Natural killer cell (primary cell): ENCODE results near the gene FOXO6. TPM values are rescaled to one million over a fixed set of nuclear protein-coding genes. Genes with fewer than 3 reads are reported as not detected.

Source experiments
- ATAC-seq, 3 donors: fragments of 150-1000 bp in 2 of 3; fragments of 200-7000 bp in 1 of 3; cut with Tn5 transposase; 1 replicate in 1 of 3; 2 replicates in 2 of 3; pipeline ENCODE4 v1.10.0; 2021; ENCODE audit warnings: mild to moderate bottlenecking in 2 of 3, moderate library complexity in 2 of 3
- DNase-seq, 2 donors: peaks; one replicate each; pipeline versions ENCODE4 v3.0.0 to v3.0.0-alpha.2; 2013 to 2021; ENCODE audit warnings: mixed read lengths in 1 of 2
- H3K27ac ChIP-seq: one replicate; pipeline ENCODE4 v1.5.1; 2013; ENCODE audit warnings: mild to moderate bottlenecking, low read length
- H3K27me3 ChIP-seq: one replicate; pipeline ENCODE4 v1.6.1; 2013; ENCODE audit warnings: low read length; ENCODE audit not compliant: control insufficient read depth, insufficient read depth
- H3K36me3 ChIP-seq: one replicate; pipeline ENCODE4 v1.6.1; 2013; ENCODE audit warnings: low read length; ENCODE audit not compliant: control insufficient read depth, insufficient read depth
- H3K4me1 ChIP-seq: one replicate; pipeline ENCODE4 v1.6.1; 2013; ENCODE audit warnings: low read length; ENCODE audit not compliant: control insufficient read depth, insufficient read depth
- H3K4me3 ChIP-seq: one replicate; pipeline ENCODE4 v1.5.1; 2013; ENCODE audit warnings: low read length
- H3K9me3 ChIP-seq: one replicate; pipeline ENCODE4 v1.6.1; 2013; ENCODE audit warnings: low read length; ENCODE audit not compliant: control insufficient read depth, insufficient read depth
- H3K27ac Mint-ChIP-seq, 2 donors: one replicate each; pipeline ENCODE4 v1.8.0; 2022; ENCODE audit warnings: mild to moderate bottlenecking in 2 of 2, mixed read lengths in 2 of 2, moderate library complexity in 1 of 2
- H3K27me3 Mint-ChIP-seq, 2 donors: one replicate each; pipeline ENCODE4 v1.8.0; 2022; ENCODE audit warnings: low read depth in 2 of 2, mixed read lengths in 2 of 2
- H3K36me3 Mint-ChIP-seq: one replicate; pipeline ENCODE4 v1.8.0; 2022; ENCODE audit warnings: mixed read lengths
- H3K4me1 Mint-ChIP-seq, 2 donors: one replicate each; pipeline ENCODE4 v1.8.0; 2022; ENCODE audit warnings: mixed read lengths in 2 of 2
- H3K4me3 Mint-ChIP-seq: one replicate; pipeline ENCODE4 v1.8.0; 2022; ENCODE audit warnings: mild to moderate bottlenecking, moderate library complexity, mixed read lengths
- H3K9me3 Mint-ChIP-seq, 2 donors: one replicate each; pipeline ENCODE4 v1.8.0; 2022; ENCODE audit warnings: mixed read lengths in 2 of 2
- WGBS: methylation state at CpG from one replicate; pipeline ENCODE4 v1.1.7; 2013; ENCODE audit warnings: missing lambda C conversion rate; ENCODE audit not compliant: insufficient coverage; 5-methylcytosine and 5-hydroxymethylcytosine counted together
- intact Hi-C: fragments of 100-400 bp; cut with micrococcal nuclease; formaldehyde crosslinking; loops from one replicate; pipeline ENCODE4 v1.14.2; 2022
- total RNA-seq, 4 donors: library from RNA; stranded (reverse); fragments of 120-200 nt in 1 of 4; gene quantifications; one replicate each; pipeline versions ENCODE4 v1.2.3 to v1.2.4, GENCODE V29; 2013 to 2022
- TF ChIP-seq, protein P1 (sequence below): fragments of 200-600 bp; IDR thresholded peaks from one replicate; pipeline ENCODE4 v1.8.0; 2022; ENCODE audit warnings: antibody characterized with exemption

The FOXO6 gene
- total RNA-seq, 3 donors from 2014 or later (not counting 1 experiment from before 2014, with no cell fraction given): 1.2 to 3.3 (median 1.7) TPM

DNA sequence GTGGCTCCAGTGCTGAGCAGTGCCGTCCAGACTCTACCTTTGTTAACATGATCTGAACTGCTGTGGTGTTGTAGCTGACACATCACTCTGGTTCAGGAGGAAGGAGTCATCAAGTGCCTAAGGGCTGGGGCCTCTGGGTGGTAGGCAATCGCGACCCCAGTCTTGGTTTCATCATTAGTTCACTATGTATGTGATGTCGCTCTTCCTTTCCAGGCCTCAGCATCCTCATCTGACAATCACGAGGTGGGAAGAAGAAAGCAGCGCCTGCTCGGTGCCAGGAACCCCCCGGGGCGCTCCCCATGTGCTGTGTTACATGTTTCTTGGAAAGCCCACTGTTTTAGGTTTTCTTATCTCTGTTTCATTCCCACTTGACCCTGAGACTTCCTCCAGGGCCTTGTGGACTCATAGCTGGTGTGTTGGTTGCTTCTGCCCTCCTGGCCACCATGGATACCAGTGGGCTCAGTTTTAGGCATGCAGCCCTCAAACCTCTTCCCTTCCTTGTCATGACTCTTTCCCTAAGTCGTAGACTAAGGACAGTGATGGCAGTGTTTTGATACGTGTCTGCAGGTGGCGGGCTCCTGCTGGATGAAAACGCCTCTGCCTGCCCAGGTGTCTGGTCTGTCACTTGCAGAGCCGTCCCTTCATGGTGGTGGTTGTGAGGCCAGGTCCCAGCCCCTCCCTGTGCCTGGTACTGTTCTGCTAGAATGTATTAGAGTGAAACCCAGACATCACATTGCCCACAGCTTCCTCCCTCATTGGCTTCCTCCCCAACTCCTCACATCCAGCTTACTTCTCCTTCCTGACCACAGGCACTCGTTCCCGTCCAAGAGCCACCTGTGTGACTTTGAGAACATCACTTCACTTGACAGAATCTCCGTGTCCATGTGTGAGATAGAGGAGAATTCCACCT is 17.2 kb upstream of the FOXO6 start:
- ATAC-seq: peak; percentile 43 to 76 (median 53)
- no peaks in the 10 kb centered on the region for H3K9me3 ChIP-seq
- Mint-ChIP-seq H3K9me3 (no peaks in the 10 kb centered on the region), H3K27ac (peak overlapping the region; percentile 39 to 86), H3K27me3 (peaks cover 16 to 23% of the 10 kb centered on the region in 2 donors), H3K4me1 (peaks cover 38 to 39% of the 10 kb centered on the region in 2 donors), H3K36me3 (peaks cover 6% of the 10 kb centered on the region), H3K4me3 (peak overlapping the region; percentile 78)
- no peaks in the 10 kb centered on the region for H3K27me3 ChIP-seq
- TF ChIP-seq, protein P1, sequence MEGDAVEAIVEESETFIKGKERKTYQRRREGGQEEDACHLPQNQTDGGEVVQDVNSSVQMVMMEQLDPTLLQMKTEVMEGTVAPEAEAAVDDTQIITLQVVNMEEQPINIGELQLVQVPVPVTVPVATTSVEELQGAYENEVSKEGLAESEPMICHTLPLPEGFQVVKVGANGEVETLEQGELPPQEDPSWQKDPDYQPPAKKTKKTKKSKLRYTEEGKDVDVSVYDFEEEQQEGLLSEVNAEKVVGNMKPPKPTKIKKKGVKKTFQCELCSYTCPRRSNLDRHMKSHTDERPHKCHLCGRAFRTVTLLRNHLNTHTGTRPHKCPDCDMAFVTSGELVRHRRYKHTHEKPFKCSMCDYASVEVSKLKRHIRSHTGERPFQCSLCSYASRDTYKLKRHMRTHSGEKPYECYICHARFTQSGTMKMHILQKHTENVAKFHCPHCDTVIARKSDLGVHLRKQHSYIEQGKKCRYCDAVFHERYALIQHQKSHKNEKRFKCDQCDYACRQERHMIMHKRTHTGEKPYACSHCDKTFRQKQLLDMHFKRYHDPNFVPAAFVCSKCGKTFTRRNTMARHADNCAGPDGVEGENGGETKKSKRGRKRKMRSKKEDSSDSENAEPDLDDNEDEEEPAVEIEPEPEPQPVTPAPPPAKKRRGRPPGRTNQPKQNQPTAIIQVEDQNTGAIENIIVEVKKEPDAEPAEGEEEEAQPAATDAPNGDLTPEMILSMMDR: no peak
- H3K4me1 ChIP-seq: peaks cover 22% of the 10 kb centered on the region
- H3K27ac ChIP-seq: no peak overlapping the region
- WGBS: 54% methylated on average over 15 of the region's 17 CpGs
- H3K4me3 ChIP-seq: no peak overlapping the region
- H3K36me3 ChIP-seq: no peaks in the 10 kb centered on the region
- peak in 1 of 2 donors; percentile 14 for DNase-seq
- intact Hi-C loops: loop anchor here (10.0 kb wide), 1 partner anchor 51 kb away; no protein-coding TSS in a partner anchor

DNA sequence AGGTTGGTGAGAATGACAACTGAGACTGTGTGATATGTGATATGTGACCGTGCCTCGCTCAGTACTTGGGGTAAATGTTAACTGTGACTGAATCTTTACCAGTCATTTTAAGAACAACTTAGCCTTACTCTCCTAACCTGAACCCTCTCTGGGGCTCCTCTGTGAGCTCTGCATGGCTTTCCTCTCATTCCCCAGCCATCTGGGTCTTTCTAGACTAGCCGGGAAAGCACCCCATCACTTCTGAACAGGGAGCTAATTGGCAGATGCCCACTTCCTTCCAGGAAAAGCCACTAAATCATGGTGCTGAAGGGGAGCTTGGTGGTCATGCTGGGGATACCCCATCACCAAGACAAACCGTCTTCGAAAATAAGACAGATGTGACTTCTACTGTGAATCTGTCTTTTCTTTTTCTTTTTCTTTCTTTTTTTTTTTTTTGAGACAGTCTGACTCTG is 16.5 kb upstream of the FOXO6 start:
- Mint-ChIP-seq H3K4me3 (peak overlapping the region; percentile 78), H3K27ac (peak overlapping the region; percentile 39 to 86), H3K36me3 (no peaks in the 10 kb centered on the region), H3K4me1 (peaks cover 38 to 41% of the 10 kb centered on the region in 2 donors), H3K9me3 (no peaks in the 10 kb centered on the region), H3K27me3 (peaks cover 17 to 24% of the 10 kb centered on the region in 2 donors)
- peak in 1 of 2 donors; percentile 10 for DNase-seq
- no peaks in the 10 kb centered on the region for H3K9me3 ChIP-seq
- no peak overlapping the region for H3K4me3 ChIP-seq
- no peaks in the 10 kb centered on the region for H3K27me3 ChIP-seq
- H3K27ac ChIP-seq: no peak overlapping the region
- TF ChIP-seq, protein P1: no peak
- H3K36me3 ChIP-seq: no peaks in the 10 kb centered on the region
- peak; percentile 40 to 70 (median 40) for ATAC-seq
- intact Hi-C loops: loop anchor here (10.0 kb wide), 1 partner anchor 50 kb away; no protein-coding TSS in a partner anchor
- WGBS: 26% methylated on average over 3 of the region's 5 CpGs
- H3K4me1 ChIP-seq: peaks cover 22% of the 10 kb centered on the region

DNA sequence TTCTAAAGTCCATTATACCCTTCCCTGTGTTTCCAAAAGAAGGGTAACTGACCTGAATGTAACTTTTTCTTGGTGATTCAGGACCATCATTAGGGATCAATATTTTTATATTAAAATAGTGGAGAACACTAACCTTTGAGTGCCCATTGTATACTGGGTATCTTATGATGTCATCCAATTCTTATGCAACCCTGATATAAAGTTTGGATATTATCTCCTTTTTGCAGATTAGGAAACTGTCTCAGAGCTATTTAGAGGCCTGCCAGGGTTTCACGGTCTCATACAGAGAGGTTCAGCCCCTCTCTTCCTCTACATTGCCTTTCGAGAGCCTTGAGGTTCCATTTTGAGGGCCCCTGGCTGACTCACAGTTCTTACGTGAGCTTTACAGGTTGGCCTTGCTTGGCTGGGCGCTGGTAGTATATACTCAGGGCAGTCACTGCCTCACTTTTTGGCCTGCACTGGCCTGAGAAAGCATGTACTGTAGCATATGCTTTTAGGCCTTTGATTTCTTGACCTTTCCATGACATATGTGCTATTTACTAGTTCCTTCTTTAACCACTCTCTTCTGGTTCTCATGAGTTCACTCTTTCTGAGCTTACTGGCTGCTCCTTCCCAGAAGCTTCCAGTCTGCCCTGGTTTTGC is 15.7 kb upstream of the FOXO6 start:
- Mint-ChIP-seq H3K9me3 (no peaks in the 10 kb centered on the region), H3K36me3 (no peaks in the 10 kb centered on the region), H3K4me1 (peaks cover 38 to 41% of the 10 kb centered on the region in 2 donors), H3K27ac (peak overlapping the region in 1 of 2 donors; percentile 67), H3K4me3 (peak overlapping the region; percentile 78), H3K27me3 (peaks cover 17 to 26% of the 10 kb centered on the region in 2 donors)
- H3K27ac ChIP-seq: no peak overlapping the region
- intact Hi-C loops: loop anchor here (10.0 kb wide), 1 partner anchor 49 kb away; no protein-coding TSS in a partner anchor
- ATAC-seq (no peak), DNase-seq (peak in 1 of 2 donors; percentile 7)
- no peaks in the 10 kb centered on the region for H3K9me3 ChIP-seq
- 62% methylated on average over 4 of the region's 4 CpGs for WGBS
- H3K4me1 ChIP-seq: peaks cover 22% of the 10 kb centered on the region
- H3K4me3 ChIP-seq: no peak overlapping the region
- no peaks in the 10 kb centered on the region for H3K36me3 ChIP-seq
- TF ChIP-seq, protein P1: no peak
- H3K27me3 ChIP-seq: no peaks in the 10 kb centered on the region
